Choroid plexus epithelial cell (primary cell): ENCODE data around the gene PBRM1.
A peak's percentile ranks its signal among the peaks of the same experiment; 100 is the strongest.

Experiments
- DNase-seq: peaks from one replicate; pipeline ENCODE4 v3.0.0-alpha.2; 2010; ENCODE audit warnings: low read depth
- H3K4me3 ChIP-seq: 2 replicates; pipeline ENCODE4 v1.5.1; 2011; ENCODE audit warnings: low read depth, mild to moderate bottlenecking, control low read depth, low read length, moderate library complexity
- TF ChIP-seq, protein P1 (sequence below): conservative IDR thresholded peaks from 2 replicates; pipeline ENCODE4 v1.5.1; 2011; ENCODE audit warnings: low read depth, mild to moderate bottlenecking, control low read depth, inconsistent platforms, low read length, moderate library complexity

PBRM1 gene

DNA sequence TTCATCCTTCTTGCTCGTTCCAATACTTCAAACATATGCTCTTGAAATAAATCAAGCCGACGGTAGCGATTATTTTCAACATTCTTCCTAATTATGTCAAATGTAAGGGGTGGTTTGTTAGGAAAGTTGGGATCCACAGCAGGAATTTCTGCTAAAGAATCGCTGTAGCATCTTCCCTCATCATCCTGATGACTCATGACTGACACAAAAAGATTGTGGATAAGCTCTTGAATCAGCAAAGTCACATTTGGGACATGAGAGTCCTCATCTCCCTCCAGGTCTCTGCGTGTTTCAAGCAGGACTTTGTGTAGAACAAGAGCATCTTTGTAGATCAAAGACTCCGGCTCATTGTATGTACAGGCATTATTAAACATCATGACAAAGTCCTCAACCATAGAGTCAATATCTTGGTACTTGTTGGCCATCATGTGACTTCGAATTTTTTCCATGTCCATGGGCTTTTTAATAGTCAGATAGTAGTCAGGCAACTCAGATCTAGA lies 76.3 kb downstream of the PBRM1 start:
- DNase-seq: no peak
- TF ChIP-seq, protein P1, sequence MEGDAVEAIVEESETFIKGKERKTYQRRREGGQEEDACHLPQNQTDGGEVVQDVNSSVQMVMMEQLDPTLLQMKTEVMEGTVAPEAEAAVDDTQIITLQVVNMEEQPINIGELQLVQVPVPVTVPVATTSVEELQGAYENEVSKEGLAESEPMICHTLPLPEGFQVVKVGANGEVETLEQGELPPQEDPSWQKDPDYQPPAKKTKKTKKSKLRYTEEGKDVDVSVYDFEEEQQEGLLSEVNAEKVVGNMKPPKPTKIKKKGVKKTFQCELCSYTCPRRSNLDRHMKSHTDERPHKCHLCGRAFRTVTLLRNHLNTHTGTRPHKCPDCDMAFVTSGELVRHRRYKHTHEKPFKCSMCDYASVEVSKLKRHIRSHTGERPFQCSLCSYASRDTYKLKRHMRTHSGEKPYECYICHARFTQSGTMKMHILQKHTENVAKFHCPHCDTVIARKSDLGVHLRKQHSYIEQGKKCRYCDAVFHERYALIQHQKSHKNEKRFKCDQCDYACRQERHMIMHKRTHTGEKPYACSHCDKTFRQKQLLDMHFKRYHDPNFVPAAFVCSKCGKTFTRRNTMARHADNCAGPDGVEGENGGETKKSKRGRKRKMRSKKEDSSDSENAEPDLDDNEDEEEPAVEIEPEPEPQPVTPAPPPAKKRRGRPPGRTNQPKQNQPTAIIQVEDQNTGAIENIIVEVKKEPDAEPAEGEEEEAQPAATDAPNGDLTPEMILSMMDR: no peak
- no peak overlapping the region for H3K4me3 ChIP-seq

DNA sequence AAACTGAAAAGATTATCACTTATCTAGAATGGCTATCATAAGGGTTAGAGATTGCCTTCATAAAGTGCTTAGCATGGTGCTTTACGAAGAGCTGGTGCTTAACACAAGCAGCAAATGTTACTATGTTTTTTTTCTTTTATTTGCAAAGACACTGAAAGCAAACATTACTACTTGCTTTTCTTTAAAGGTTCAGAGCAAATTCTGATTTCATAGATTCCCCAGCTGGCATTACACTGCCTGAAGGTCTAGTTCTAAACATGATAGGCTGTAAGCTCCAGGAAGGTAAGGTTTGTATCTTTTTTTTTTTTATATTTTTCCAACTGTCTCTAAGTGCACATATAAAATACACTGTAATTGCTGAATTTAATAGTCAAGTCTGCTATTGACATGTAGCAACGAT lies 77.4 kb downstream of the PBRM1 start:
- DNase-seq: no peak

DNA sequence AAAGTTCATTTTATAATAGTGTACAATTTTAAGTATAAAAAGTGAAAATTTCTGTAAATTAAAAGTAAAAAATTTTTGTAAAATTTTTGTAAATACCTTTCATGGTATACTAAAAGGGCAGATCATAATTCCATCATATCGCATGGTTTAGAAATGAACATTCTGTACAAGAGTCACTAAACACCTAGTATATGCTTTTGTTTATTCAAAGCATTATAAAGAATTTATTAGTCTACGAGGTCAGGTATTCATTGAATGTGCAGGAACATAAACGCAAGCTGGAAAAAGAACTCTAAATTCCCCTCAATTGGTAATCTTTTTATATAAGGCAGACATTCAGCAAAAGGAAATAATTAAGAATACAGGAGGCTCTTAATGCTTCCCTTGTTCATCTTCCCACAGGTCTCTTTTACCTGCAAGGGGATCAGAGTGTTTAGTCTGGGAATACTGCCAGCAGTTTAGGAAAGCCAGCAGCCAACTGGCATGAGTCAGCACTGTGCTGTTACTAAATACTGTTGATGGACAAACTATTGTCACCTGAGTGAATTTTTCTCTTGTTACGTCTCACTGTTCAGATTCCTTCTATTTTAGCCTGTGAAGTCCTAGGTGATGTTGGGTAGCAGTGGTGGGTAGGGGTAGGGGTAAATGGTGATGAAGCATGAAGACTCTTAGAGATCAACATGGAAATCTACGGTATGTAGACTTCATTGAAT lies 79.2 kb downstream of the PBRM1 start:
- H3K4me3 ChIP-seq: no peak overlapping the region
- DNase-seq: peak; percentile 76
- TF ChIP-seq, protein P1: no peak

More for the DNA sequence above, 77.4 kb downstream of the PBRM1 start:
- TF ChIP-seq, protein P1: no peak
- no peak overlapping the region for H3K4me3 ChIP-seq

DNA sequence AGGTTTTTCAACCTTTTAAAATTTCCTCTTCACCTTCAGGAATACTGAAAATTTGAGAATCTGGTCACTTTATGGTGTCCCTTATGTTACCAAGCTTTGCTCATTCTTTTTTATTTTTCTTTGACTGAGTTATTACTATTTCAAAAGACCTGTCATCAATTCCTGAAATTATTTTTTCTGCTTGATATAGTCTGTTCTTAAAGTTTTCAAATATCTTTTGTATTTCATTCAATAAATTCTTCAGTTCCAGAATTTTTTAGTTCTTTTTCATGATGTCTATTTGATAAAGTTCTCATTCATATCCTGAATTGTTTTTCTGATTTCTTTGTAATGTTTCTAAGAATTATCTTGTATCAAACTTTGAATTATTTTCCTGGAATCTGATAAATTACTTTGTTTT lies 85.5 kb downstream of the PBRM1 start:
- no peak overlapping the region for H3K4me3 ChIP-seq
- TF ChIP-seq, protein P1: no peak
- DNase-seq: no peak

DNA sequence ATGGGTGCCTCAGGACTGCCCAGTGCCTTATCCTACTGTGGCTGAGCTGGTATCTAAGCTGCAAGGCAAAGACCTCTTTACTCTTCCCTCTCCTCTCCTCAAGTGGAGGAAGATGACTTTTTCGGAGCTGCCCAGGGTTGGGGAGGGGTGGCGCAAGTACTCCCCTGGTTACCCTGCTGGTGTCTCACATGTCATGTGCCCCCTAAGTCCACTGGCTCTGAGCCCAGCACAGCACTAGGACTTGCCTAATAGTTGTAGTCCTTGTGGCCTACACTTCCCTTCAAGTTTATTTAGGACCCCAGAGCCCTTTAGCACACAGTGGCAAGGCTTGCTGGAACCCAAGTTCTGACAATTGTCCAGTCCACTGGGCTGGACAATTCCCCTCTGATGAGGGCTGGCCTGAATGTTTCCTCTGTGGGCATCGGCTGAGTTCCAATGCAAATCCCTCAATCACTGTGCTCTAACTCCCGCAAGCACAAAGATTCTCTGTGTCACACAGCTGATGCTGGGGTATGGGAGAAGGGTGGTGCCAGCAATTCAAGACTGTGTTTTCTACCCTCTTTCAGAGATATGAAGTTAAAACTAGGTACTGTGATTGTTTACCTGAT lies 89.0 kb downstream of the PBRM1 start:
- no peak overlapping the region for H3K4me3 ChIP-seq
- peak; percentile 13 for DNase-seq
- TF ChIP-seq, protein P1: no peak

DNA sequence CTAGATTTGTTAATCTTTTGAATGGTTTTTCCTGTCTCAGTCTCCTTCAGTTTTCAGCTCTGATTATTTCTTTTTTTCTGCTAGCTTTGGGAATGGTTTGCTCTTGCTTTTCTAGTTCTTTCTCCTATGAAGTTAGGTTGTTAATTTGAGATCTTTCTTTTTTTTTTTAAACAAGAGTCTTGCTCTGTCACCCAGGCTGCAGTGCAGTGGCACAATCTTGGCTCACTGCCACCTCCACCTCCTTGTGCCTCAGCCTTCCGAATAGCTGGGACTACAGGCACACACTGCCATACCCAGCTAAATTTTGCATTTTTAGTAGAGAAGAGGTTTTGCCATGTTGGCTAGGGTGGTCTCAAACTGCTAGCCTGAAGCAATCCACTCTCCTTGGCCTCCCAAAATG lies 92.6 kb downstream of the PBRM1 start:
- no peak overlapping the region for H3K4me3 ChIP-seq
- DNase-seq: no peak
- TF ChIP-seq, protein P1: no peak
